GM18519 (cell line): ENCODE data around the gene B3GNT9.
"Not testable (repeated sequence)": the region's sequence is repeated elsewhere in the genome, so short reads cannot be mapped to it uniquely, and the experiment has no call there.

Experiments
- ATAC-seq: cut with Tn5 transposase; IDR thresholded peaks from one replicate; pipeline ENCODE4 v1.9.1; 2021; ENCODE audit warnings: mild to moderate bottlenecking, moderate library complexity; ENCODE audit not compliant: unreplicated experiment, low FRiP score

Gene B3GNT9

DNA sequence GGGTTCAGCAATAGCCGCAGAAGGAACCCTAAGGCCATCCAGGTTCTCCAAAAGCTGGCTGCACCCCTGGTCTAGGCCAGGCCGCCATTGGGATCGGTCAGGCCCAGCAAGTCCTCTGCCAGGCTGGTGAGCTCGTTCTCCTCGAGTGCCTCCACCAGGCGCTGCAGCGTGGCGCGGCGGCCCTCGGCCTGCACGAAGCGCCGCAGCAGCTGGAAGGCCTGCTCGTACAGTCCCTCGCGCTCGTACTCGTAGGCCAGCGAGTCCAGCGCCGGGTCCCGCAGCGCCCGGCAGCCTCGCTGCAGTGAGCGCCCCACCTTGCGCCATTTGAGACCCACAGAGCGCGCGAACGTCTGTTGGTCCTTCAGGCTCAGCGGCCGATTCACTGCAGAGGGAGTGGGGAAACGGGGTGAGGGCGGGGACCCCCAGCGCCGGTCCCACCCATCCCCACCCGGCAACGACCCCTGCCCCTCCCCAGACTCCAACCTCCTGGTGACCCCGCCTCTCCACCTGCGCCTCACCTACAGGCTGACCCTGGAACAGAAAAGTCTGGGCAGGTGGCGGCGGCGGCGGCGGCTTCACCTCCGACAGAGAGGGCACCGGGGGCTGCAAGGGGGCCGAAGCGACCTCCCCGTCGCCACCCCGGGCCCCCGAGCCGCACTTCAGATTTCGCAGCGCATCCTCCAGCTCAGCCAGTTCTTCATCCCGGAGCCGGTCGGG, 3.9 kb upstream of the B3GNT9 start:
- ATAC-seq = no peak

DNA sequence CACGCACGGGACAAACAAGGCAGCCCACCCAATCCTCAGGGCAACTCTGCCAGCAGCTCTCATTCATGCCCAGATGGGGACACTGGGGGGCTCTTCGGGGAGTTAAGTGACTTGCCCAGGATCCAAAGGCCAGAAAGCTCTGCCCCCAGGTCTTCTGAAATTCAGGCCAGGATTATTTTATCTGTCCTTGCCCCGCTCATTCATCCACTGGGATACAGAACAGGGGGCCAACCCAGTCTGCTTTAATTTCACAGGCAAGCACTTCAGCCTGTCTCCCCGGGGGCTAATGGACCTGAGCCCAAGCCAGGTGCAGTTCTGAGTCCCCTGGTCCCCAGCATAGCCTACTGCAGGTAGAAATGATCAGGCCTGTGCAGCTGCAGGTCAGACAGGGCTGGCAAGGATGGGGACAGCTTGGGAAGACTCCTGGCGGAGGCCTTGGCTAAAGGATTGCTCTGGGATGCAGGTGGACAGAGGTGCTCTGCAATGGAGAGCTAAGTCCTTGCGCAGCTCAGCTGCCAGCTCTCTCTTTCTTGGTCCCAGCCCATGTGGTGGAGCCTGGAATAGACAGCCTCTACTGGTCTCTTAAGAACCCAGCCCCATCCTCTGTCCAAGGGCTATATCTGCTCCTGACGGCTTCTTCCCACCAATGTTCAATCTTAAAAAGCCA, 766 bp upstream of the B3GNT9 start:
- no peak for ATAC-seq

DNA sequence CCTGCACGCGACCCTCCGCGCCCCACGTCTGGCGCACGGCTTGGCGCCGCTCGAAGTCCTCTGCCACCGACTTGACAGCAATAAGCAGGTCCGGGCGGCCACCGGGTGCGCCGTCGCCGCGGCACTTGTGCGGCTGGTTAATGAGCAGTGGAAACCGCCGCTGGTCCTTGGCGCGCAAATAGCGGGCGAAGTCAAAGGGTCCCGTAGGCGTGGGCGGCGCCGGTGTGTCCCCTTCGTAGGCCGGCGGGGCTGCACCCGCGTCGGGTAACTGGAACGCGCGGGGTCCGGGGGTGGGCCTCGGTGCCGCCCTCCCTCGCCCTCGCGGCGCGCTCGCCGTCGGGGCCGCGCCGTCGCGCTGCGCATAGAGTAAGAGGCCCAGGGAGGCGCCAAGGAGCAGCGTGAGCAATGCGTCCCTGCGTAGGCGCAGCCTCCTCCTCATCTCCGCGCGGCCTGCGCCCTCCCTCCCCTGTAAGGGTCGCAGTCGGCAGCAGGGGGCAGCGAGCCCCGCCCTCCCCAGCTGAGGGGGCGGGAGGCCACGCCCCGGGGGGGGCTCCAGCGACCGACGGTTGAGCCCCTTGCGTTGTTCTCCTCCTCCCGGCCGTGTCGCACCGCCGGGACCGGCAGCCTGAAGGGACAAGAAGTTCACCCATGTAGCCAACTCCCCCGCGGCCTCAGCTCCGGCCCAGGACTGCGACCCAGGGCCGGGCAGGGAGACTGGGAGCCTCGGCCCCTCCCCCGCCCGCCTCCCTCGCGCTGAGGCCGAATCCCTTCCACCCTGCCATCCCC, 558 bp downstream of the B3GNT9 start:
- no peak for ATAC-seq

DNA sequence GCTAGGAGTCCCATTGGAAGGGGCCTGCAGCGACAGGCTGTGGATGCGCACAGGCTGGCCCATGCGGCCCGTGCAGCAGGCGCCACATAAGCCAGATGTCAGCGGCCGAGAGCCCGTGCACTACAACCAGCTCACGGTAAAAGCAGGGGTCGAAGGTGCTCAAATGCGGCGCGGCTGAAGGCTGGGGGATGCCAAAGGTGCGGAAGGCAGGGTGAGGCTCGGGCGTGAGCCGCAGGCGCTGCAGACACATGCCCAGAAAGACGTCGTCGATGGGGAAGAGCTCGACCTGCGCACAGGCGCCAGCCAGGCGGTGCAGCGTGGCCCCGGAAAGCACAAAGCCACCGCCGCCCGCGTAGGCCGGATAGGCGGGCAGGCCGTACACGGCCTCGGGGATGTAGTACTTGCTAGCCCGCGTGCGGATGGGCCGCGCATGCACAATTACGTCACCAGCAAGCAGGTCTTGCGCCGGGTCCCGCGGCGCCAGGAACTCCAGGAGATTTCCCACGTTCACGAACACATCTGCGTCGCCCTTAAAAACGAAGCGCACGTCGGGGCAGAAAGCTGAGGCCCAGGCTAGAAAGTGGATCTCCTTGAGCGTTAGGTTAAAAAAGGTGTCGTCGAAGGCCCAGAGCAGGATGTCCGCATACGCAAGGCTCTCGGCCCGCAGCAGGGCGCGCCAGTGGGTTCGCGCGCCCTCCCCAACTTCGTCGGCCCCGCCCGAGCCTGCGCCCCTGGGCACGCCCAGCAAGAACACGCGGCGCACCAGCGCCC, 1.3 kb downstream of the B3GNT9 start:
- ATAC-seq = no peak

DNA sequence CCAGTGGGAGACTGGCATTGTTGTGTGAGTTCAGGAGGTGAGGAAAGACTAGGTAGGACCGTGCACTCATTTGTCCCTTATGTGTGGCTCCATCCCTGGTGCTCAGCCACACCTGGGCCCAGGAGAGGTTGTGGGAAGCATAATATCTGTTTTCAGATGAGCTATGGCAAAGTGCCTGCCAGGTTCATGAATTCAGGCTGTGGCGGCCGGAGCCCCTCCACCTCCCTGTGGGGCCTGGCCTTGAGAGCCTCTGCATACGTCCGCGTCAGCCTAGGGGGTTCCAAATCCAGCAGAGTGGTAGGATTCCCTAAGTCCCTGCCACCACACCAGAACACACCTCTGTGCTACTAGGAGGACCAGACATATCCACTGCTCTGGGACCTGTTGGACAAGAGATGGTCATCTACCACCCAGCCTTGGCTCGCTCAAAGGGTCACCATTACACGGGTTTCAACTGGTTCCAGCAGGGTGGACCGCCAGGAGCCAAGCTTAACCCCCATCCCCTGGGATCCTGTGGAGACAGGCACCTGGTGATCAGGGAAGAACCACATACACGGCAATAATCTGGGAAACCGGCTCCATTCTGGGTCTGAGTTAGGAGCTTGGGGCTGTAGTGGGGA, 2.0 kb downstream of the B3GNT9 start:
- no peak for ATAC-seq

DNA sequence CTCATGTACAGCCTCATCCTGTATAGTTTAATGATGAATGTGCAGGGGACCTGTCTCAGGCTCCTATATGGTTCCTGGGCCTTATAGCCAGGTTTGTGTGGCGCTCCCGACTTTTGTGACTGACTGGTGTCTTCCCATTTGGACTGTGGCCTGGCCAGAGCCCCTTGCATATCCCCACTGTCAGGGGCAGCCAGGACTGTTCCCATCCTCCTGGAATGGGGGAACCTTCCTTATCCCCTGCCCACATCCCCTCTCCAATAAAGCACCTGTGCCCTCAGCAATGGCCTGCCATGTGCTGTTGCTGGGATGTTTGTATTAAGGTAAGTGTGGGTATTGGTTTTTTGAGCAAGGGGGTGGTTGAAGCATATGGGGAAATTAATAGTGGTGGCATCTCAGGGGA, 2.6 kb downstream of the B3GNT9 start:
- ATAC-seq = no peak

DNA sequence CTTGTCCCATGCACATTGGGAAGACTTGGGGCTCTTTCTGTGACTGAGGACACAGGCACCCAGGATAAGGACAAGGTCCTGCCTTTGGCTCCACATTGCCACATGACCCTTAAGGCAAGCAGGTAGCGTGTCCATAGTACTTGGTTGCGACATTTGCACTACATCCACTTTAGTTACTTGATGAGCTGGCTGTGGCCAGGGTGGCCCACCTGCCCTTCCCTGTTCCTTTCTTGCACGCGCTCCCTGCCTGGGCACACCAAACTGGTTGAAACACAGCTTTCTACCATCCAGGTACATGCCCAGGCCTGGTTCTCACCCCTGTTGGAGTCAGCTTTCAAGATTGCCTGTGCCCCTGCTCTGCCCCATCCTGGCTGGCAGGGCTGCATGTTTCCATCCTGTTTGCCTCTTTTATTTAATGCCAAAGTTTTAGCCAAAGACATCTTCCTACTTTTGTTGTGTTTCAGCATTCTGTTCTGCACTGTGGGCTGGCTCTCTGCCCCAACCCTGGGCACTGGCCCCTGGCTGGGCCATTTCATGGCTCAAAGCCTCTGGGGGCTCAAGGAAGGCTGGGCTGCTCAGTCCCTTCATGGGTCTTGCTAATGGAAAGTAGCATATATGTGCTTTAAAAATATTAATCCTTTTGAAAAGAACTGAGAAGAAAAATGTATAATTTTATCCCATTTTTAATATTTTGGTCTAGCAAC, 3.2 kb downstream of the B3GNT9 start:
- ATAC-seq = no peak

DNA sequence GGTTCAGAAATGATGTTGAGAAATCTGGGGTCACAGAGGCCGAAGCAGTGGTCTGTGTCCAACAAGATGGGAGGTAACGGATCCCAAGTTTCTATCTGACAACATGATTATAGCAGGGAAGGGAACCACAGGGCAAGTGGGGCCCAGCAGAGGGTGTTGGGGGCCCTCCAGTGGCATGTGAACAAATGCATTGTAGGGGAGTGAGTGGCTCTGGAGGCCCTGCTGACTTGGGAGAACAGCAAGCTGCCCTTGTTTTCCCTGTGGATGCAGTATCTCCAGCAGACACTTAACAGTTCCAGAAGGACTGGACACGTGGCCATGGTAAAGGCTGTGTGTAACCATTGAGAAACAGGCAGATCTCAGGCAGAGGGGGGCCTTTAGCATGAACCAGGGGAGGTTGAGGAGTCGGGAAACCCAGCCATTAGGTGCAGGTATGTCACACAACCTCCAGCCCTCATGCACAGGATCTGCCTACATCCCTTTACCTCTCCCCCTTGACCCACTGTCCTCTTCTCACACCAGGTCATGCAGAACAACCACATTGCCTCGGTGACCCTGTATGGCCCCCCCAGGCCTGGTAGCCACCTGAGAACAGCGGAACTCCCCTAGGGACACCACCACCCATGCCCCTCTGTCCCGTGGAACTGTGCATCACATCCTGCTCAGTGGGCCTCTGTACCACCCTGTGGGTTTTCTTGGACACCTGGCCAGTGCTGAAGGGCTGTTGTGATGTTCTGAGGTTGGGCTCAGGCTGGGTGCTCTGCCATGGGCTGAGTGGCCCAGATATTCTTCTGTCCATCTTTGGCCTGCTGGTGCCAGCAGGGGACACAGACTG, 4.1 kb downstream of the B3GNT9 start:
- no peak for ATAC-seq

DNA sequence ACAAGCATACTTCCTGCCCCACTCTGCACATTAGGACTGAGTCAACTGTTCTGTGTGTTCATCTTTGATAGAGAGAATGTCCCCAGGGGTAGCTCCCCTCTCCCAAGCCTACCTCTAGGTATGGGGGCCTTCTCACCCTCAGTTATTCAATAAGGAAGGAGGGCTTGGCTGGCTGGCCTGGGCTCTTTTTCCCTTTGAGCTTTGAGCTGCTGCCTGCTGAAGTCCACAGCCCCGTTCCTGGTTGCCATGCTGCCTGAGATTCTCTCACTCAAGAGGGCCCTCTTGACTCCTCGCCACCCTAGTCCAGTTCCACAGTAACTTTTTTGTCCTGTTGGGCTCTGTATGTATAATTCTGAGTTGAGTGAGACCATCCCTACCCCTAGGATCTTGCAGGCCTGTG, 5.1 kb downstream of the B3GNT9 start:
- no peak for ATAC-seq

DNA sequence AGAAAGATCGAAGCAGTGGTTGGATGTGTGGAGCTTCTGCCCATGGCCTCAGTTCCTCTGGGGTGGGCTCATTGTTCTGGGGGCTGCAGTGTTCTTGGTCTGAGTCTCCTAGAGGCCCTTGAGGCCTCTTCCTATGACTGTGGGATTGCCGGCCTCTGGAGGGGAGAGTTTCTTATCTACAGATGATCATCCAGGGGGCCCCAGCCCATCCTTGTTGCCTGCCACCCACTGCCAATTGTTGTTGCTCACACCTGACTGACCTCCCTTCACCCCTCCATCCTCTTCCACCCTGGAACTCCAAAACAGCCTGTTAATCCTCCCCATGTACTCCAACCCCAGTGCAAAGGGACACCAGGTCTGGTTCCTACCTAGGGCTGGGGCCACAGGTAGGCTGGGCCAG, 5.9 kb downstream of the B3GNT9 start:
- no peak for ATAC-seq

DNA sequence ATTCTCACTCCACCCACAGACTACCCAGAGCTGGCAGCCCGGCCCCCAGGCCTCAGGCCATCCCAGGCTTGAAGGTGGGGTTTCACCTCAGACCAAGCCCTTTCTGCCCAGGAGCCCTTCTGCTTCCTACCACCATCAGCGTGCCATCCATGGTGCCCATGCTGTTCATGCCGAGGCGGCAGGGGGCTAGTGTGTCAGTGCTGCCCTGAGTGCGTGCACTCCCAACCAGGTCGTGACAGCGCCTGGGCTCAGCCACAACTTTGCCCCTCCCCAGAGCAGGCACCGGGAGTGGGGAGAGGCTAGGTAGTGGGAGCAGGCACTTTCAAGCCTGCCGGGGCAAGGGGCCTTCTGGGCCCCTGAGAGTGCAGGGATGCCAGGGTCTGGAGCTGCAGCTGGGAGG, 8.5 kb downstream of the B3GNT9 start:
- ATAC-seq = no peak

DNA sequence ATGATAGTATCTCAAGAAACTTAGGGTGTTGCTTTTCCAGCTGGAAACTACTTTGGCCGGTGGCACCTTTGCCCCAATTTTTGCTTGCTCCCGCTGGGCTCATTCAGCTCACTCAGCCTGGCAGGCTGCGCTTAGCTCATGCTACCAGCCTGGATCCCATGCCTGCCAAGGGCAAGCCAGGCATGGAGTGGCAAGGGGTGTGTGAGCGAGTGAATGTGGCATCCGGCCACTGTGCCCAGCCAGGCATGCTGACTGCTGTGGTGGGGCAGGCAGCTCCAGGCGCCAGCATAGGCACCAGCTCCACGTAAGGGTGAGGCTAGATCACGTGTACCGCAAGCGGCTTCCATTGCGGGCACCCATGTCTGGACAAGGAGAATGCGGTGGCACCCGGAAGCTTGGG, 9.4 kb downstream of the B3GNT9 start:
- ATAC-seq = no peak

DNA sequence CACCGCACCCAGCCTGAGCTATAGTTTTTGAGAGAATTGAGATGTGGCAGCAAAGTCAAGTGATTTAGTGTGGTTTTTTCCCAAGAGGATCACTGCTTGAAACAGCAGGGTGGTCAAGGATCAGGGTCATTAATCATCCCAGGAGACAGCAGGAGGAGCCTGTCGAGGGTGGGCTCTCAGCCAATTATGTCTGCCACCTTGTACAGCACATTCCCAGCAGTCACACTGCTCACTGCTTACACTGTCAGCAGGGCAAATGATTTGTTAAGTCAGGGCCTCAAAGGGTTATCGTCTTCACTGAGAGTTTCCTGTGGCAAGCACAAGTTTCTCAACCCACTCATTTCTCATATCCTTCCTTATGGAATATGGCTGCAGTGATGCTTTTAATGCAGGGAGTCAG, 13.2 kb downstream of the B3GNT9 start:
- no peak for ATAC-seq

DNA sequence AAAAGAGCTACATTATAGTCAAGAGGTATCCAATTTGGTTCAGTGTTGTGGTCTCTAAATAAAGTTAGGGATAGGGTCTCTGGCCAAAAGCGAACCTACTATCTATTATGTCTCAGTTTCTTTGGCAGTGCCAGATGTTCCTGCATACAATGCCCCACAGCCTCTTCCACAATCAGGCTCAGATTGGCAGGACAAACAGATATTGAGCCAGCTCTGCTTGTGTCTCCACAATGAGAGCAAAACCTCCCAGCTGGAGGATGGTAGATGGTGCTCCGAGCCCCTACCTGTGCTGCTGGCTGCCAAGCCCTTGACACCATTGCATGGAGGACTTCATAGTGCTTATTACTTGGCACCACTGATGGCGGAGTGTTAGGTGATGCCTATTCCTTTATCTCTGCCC, 21.4 kb downstream of the B3GNT9 start:
- no peak for ATAC-seq

DNA sequence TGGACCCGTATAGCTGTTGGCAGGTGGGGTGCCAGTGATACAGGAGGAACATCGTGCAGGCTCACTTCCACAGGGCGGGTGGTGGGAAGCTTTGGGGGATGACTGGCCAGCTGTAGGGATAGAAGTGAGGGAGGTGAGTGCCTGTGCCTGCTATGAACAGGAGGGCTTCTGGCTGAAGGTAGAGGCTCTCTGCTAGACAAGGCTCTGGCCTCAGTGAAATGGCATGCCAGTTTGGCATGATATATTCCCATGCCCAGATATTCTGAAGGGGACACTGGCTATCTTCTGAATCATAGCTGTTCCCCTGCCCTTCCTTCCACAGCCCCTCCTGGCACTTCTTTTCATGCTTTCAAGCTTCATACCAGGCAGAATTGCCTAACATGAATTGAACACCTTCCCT, 21.9 kb downstream of the B3GNT9 start:
- ATAC-seq = no peak

DNA sequence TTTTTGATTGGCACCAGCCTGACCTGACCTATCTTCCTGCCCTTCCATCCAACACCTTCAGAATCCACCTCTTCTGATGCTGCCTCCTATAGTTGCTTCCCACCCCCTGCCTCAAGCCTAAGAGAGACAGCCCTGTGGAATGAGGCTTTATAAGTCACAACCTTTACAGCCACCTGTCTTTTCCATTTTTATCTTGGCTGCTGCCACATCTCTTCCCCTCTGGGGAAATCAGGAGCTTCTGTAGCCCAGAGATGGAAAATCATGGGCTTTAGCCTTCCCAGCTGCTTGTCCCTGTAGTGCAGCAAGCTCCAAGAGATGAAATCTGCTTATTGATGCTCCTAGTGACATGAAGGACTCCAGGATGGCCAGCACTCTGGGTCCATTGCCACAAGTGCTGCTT, 22.4 kb downstream of the B3GNT9 start:
- no peak for ATAC-seq

DNA sequence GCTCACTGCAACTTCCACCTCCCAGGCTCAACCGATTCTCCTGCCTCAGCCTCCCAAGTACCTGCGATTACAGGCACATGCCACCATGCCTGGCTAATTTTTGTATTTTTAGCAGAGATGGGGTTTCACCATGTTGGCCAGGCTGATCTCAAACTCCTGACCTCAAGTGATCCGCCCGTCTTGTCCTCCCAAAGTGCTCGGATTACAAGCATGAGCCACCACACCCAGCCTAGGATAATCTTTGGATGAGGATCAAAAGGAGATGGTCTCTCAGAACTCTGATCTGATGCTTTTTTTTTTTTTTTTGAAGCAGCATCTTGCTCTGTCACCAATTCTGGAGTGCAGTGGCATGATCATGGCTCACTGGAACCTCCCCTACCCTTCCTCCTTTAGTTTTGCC, 28.0 kb downstream of the B3GNT9 start:
- not testable (repeated sequence) for ATAC-seq

DNA sequence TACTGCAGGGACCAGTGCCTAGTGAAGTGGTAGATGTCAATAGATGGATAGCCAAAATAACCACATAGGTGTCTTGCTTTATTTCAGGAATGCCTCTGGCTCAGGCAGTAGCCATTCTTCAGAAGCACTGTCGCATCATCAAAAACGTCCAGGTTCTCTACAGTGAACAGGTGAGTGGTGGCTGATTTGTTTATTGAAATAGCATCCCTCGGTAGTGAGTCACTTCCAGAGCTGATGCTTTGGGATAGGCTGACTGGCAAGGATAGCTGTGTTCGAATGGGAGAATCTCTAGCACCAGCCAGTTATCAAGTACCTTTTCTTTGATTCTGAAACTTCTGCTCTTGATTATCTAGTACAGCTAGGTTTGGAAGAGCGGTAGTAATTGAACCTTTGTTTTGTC, 30.8 kb downstream of the B3GNT9 start:
- ATAC-seq = no peak

DNA sequence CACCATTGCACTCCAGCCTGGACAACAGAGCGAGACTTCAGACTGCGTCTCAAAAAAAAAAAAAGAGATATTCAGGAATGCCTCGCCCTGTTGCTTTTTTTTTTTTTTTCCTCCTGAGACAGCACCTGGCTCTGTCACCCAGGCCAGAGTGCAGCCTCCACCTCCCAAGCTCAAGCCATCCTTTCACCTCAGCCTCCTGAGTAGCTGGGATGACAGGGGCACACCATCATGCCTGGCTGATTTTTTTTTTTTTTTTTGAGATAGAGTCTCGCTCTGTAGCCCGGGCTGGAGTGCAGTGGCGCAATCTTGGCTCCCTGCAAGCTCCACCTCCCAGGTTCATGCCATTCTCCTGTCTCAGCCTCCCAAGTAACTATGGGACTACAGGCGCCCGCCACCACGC, 33.1 kb downstream of the B3GNT9 start:
- ATAC-seq = no peak
